ENCODE results near the gene STT3B. TPM values are rescaled to one million over a fixed set of nuclear protein-coding genes. Genes with fewer than 3 reads are reported as not detected.

The STT3B gene
- total RNA-seq, 1 experiment from 2014 or later, result 149 TPM

GRCh38 chr3:31639828-31640227, 107.1 kb downstream of the STT3B start:
- POLR2A ChIA-PET (ENCODE audit: unreplicated experiment), result no interaction called here
- CTCF ChIA-PET, result no interaction called here

GRCh38 chr3:31645256-31645655, 112.5 kb downstream of the STT3B start:
- no peak overlapping the region for H3K4me2 ChIP-seq (ENCODE audit: low read length)
- H4K20me1 ChIP-seq (ENCODE audit: low read length), result no peaks in the 10 kb centered on the region
- H3F3A ChIP-seq (ENCODE audit: low read length, unreplicated experiment), result no peaks in the 10 kb centered on the region
- no TSS peak for BruUV-seq (replicated peaks)
- H3K4me1 ChIP-seq (ENCODE audit: insufficient read depth, low read length), result 0 out of 2 replicates have a peak, but pooled peaks cover 6% of the 10 kb centered on the region
- TF ChIP-seq EZH2phosphoT487 (IDR thresholded peaks at IDR 0.05; ENCODE audit: borderline replicate concordance, low read length) (no peak), CTCF (conservative IDR thresholded peaks at IDR 0.05; ENCODE audit: low read depth, low read length) (no peak), EZH2 (IDR thresholded peaks at IDR 0.05; ENCODE audit: low read length, unreplicated experiment) (no peak)
- intact Hi-C loops (cut with micrococcal nuclease), result no loop called here
- H3K36me3 ChIP-seq (ENCODE audit: low read depth, low read length), result peaks cover 38% of the 10 kb centered on the region
- POLR2A ChIA-PET (ENCODE audit: unreplicated experiment), result no interaction called here
- no peak overlapping the region for H3K4me3 ChIP-seq (ENCODE audit: low read length)
- H3K27ac ChIP-seq (ENCODE audit: low read length), result no peak overlapping the region
- no peaks in the 10 kb centered on the region for H3K9me2 ChIP-seq (replicated peaks; ENCODE audit: low read length)
- H3K79me2 ChIP-seq (ENCODE audit: low read length), result no peaks in the 10 kb centered on the region
- CTCF ChIA-PET, result no interaction called here
- no peak overlapping the region for H2AFZ ChIP-seq (ENCODE audit: low read length)
- H3K27me3 ChIP-seq (ENCODE audit: low read length), result no peaks in the 10 kb centered on the region
- DNase-seq (no peak), ATAC-seq (no peak)
- no peak overlapping the region for H3K9ac ChIP-seq (ENCODE audit: low read length)
- peaks cover 13% of the 10 kb centered on the region; the same call in 1 of the 2 replicates for H3K9me3 ChIP-seq (ENCODE audit: low read length)

More at GRCh38 chr3:31639828-31640227, 107.1 kb downstream of the STT3B start:
- no peaks in the 10 kb centered on the region for H3K27me3 ChIP-seq (ENCODE audit: low read length)
- BruUV-seq (replicated peaks), result no TSS peak
- H2AFZ ChIP-seq (ENCODE audit: low read length), result no peak overlapping the region
- intact Hi-C loops (cut with micrococcal nuclease), result no loop called here
- H3K4me3 ChIP-seq (ENCODE audit: low read length), result no peak overlapping the region
- no peaks in the 10 kb centered on the region for H4K20me1 ChIP-seq (ENCODE audit: low read length)
- 0 out of 2 replicates have a peak, but pooled peaks cover 6% of the 10 kb centered on the region for H3K4me1 ChIP-seq (ENCODE audit: insufficient read depth, low read length)
- TF ChIP-seq EZH2phosphoT487 (IDR thresholded peaks at IDR 0.05; ENCODE audit: borderline replicate concordance, low read length) (no peak), EZH2 (IDR thresholded peaks at IDR 0.05; ENCODE audit: low read length, unreplicated experiment) (no peak), CTCF (conservative IDR thresholded peaks at IDR 0.05; ENCODE audit: low read depth, low read length) (peak; percentile 21; the same call in 1 of the 2 replicates)
- H3K9me3 ChIP-seq (ENCODE audit: low read length), result no peaks in the 10 kb centered on the region
- no peak overlapping the region for H3K27ac ChIP-seq (ENCODE audit: low read length)
- no peak overlapping the region for H3K9ac ChIP-seq (ENCODE audit: low read length)
- no peaks in the 10 kb centered on the region for H3K9me2 ChIP-seq (replicated peaks; ENCODE audit: low read length)
- ATAC-seq (no peak; the same call in 1 of the 2 replicates), DNase-seq (no peak)
- no peaks in the 10 kb centered on the region for H3F3A ChIP-seq (ENCODE audit: low read length, unreplicated experiment)
- H3K36me3 ChIP-seq (ENCODE audit: low read depth, low read length), result peaks cover 10% of the 10 kb centered on the region; the same call in 1 of the 2 replicates
- H3K4me2 ChIP-seq (ENCODE audit: low read length), result no peak overlapping the region
- H3K79me2 ChIP-seq (ENCODE audit: low read length), result no peaks in the 10 kb centered on the region

- Histone ChIP-seq H3K4me1 (ENCODE audit: insufficient read depth, low read length) (0 out of 2 replicates have a peak, but pooled peaks cover 4% of the 10 kb centered on the region), H3K4me3 (ENCODE audit: low read length) (no peak overlapping the region), H3F3A (ENCODE audit: low read length, unreplicated experiment) (no peaks in the 10 kb centered on the region), H3K9ac (ENCODE audit: low read length) (no peak overlapping the region), H3K36me3 (ENCODE audit: low read depth, low read length) (peaks cover 51% of the 10 kb centered on the region), H4K20me1 (ENCODE audit: low read length) (no peaks in the 10 kb centered on the region), H3K9me2 (replicated peaks; ENCODE audit: low read length) (no peaks in the 10 kb centered on the region), H3K27me3 (ENCODE audit: low read length) (no peaks in the 10 kb centered on the region), H3K27ac (ENCODE audit: low read length) (no peak overlapping the region), H3K4me2 (ENCODE audit: low read length) (no peak overlapping the region), H2AFZ (ENCODE audit: low read length) (no peak overlapping the region), H3K9me3 (ENCODE audit: low read length) (peaks cover 20% of the 10 kb centered on the region), H3K79me2 (ENCODE audit: low read length) (no peaks in the 10 kb centered on the region)
- DNase-seq, result no peak
- no TSS peak for BruUV-seq (replicated peaks)
- TF ChIP-seq EZH2 (IDR thresholded peaks at IDR 0.05; ENCODE audit: low read length, unreplicated experiment) (no peak), EZH2phosphoT487 (IDR thresholded peaks at IDR 0.05; ENCODE audit: borderline replicate concordance, low read length) (no peak), CTCF (conservative IDR thresholded peaks at IDR 0.05; ENCODE audit: low read depth, low read length) (no peak)
- ChIA-PET CTCF (no interaction called here), POLR2A (ENCODE audit: unreplicated experiment) (no interaction called here)
- peak; percentile 13 for ATAC-seq
- intact Hi-C loops (cut with micrococcal nuclease), result no loop called here
These were observed 115.7 kb downstream of the STT3B start for GRCh38 chr3:31648286-31648968.
